ENCODE results near the gene PGD.
"Not testable (repeated sequence)": the region's sequence is repeated elsewhere in the genome, so short reads cannot be mapped to it uniquely, and the experiment has no call there.

PGD gene

GRCh38 chr1:10456661-10457060 is 57.8 kb downstream of the PGD start:
- H3K9me3 ChIP-seq (ENCODE audit: control insufficient read depth, insufficient read depth, low read depth, low read length) = peaks cover 2% of the 10 kb centered on the region; the same call in 1 of the 2 replicates
- no peaks in the 10 kb centered on the region for H3K27me3 ChIP-seq (ENCODE audit: control insufficient read depth, insufficient read depth, low read length)
- H3K27ac ChIP-seq (ENCODE audit: low read depth, low read length) = no peak overlapping the region
- H3K9ac ChIP-seq (ENCODE audit: low read length) = no peak overlapping the region
- no peak overlapping the region for H3K4me3 ChIP-seq (ENCODE audit: low read depth, low read length)
- H3K36me3 ChIP-seq (ENCODE audit: control insufficient read depth, insufficient read depth, low read length) = peaks cover 35% of the 10 kb centered on the region
- H3K4me1 ChIP-seq (ENCODE audit: control insufficient read depth, insufficient read depth, low read length) = peaks cover 2% of the 10 kb centered on the region

- not testable (repeated sequence) for H3K4me1 ChIP-seq (ENCODE audit: control insufficient read depth, insufficient read depth, low read length); H3K4me3 ChIP-seq (ENCODE audit: low read depth, low read length); H3K9ac ChIP-seq (ENCODE audit: low read length); H3K27me3 ChIP-seq (ENCODE audit: control insufficient read depth, insufficient read depth, low read length); H3K9me3 ChIP-seq (ENCODE audit: control insufficient read depth, insufficient read depth, low read depth, low read length); H3K27ac ChIP-seq (ENCODE audit: low read depth, low read length)
- H3K36me3 ChIP-seq (ENCODE audit: control insufficient read depth, insufficient read depth, low read length) = peaks cover 41% of the 10 kb centered on the region
Measured at GRCh38 chr1:10457462-10457861, 58.6 kb downstream of the PGD start.

GRCh38 chr1:10457875-10458274 is 59.0 kb downstream of the PGD start:
- no peak overlapping the region for H3K9ac ChIP-seq (ENCODE audit: low read length)
- peaks cover 2% of the 10 kb centered on the region; the same call in 1 of the 2 replicates for H3K9me3 ChIP-seq (ENCODE audit: control insufficient read depth, insufficient read depth, low read depth, low read length)
- no peak overlapping the region for H3K27ac ChIP-seq (ENCODE audit: low read depth, low read length)
- H3K4me1 ChIP-seq (ENCODE audit: control insufficient read depth, insufficient read depth, low read length) = no peaks in the 10 kb centered on the region
- peaks cover 45% of the 10 kb centered on the region for H3K36me3 ChIP-seq (ENCODE audit: control insufficient read depth, insufficient read depth, low read length)
- H3K27me3 ChIP-seq (ENCODE audit: control insufficient read depth, insufficient read depth, low read length) = no peaks in the 10 kb centered on the region
- no peak overlapping the region for H3K4me3 ChIP-seq (ENCODE audit: low read depth, low read length)

- Histone ChIP-seq H3K36me3 (ENCODE audit: control insufficient read depth, insufficient read depth, low read length) (peaks cover 55% of the 10 kb centered on the region), H3K4me3 (ENCODE audit: low read depth, low read length) (no peak overlapping the region), H3K4me1 (ENCODE audit: control insufficient read depth, insufficient read depth, low read length) (no peaks in the 10 kb centered on the region), H3K9me3 (ENCODE audit: control insufficient read depth, insufficient read depth, low read depth, low read length) (peaks cover 2% of the 10 kb centered on the region; the same call in 1 of the 2 replicates), H3K27ac (ENCODE audit: low read depth, low read length) (no peak overlapping the region), H3K27me3 (ENCODE audit: control insufficient read depth, insufficient read depth, low read length) (no peaks in the 10 kb centered on the region), H3K9ac (ENCODE audit: low read length) (no peak overlapping the region)
Measured at GRCh38 chr1:10459184-10459583, 60.3 kb downstream of the PGD start.

GRCh38 chr1:10467078-10467477 is 68.2 kb downstream of the PGD start:
- Histone ChIP-seq H3K36me3 (ENCODE audit: control insufficient read depth, insufficient read depth, low read length) (peaks cover 76% of the 10 kb centered on the region), H3K27ac (ENCODE audit: low read depth, low read length) (no peak overlapping the region), H3K9me3 (ENCODE audit: control insufficient read depth, insufficient read depth, low read depth, low read length) (no peaks in the 10 kb centered on the region), H3K9ac (ENCODE audit: low read length) (no peak overlapping the region), H3K4me3 (ENCODE audit: low read depth, low read length) (no peak overlapping the region), H3K27me3 (ENCODE audit: control insufficient read depth, insufficient read depth, low read length) (no peaks in the 10 kb centered on the region), H3K4me1 (ENCODE audit: control insufficient read depth, insufficient read depth, low read length) (0 out of 2 replicates have a peak, but pooled peaks cover 3% of the 10 kb centered on the region)

- no peaks in the 10 kb centered on the region for H3K27me3 ChIP-seq (ENCODE audit: control insufficient read depth, insufficient read depth, low read length)
- H3K4me1 ChIP-seq (ENCODE audit: control insufficient read depth, insufficient read depth, low read length) = 0 out of 2 replicates have a peak, but pooled peaks cover 6% of the 10 kb centered on the region
- no peak overlapping the region for H3K4me3 ChIP-seq (ENCODE audit: low read depth, low read length)
- peaks cover 50% of the 10 kb centered on the region for H3K36me3 ChIP-seq (ENCODE audit: control insufficient read depth, insufficient read depth, low read length)
- H3K9ac ChIP-seq (ENCODE audit: low read length) = no peak overlapping the region
- H3K27ac ChIP-seq (ENCODE audit: low read depth, low read length) = no peak overlapping the region
- H3K9me3 ChIP-seq (ENCODE audit: control insufficient read depth, insufficient read depth, low read depth, low read length) = no peaks in the 10 kb centered on the region
Measured at GRCh38 chr1:10470043-10470442, 71.2 kb downstream of the PGD start.
